DOHH2 (cell line): ENCODE results near the gene MOB4.

Experiments
- H3F3A ChIP-seq: fragments of 200-600 bp; sonication (generic), shearing (Covaris generic); 2 replicates; pipeline ENCODE4 v1.6.0; 2016; ENCODE audit warnings: antibody characterized with exemption, mild to moderate bottlenecking; ENCODE audit not compliant: control insufficient read depth, insufficient read depth
- H3K27ac ChIP-seq: fragments of 200-600 bp; sonication (generic); 2 replicates; pipeline ENCODE4 v1.5.1; 2014; ENCODE audit warnings: low read depth, mild to moderate bottlenecking, low read length, moderate library complexity
- H3K27me3 ChIP-seq: fragments of 200-600 bp; sonication (generic); 2 replicates; pipeline ENCODE4 v1.6.1; 2014; ENCODE audit warnings: mild to moderate bottlenecking, low read length, mixed read lengths; ENCODE audit not compliant: control insufficient read depth
- H3K36me3 ChIP-seq: fragments of 200-600 bp; sonication (generic); 2 replicates; pipeline ENCODE4 v1.6.1; 2014; ENCODE audit warnings: mild to moderate bottlenecking, low read length, moderate library complexity, mixed read lengths; ENCODE audit not compliant: control insufficient read depth
- H3K4me1 ChIP-seq: fragments of 200-600 bp; sonication (generic); 2 replicates; pipeline ENCODE4 v1.6.1; 2014; ENCODE audit warnings: mild to moderate bottlenecking, low read length, mixed read lengths; ENCODE audit not compliant: control insufficient read depth
- H3K4me2 ChIP-seq: fragments of 200-600 bp; sonication (generic); 2 replicates; pipeline ENCODE4 v1.6.0; 2014; ENCODE audit warnings: mild to moderate bottlenecking, low read length, moderate library complexity
- H3K4me3 ChIP-seq: fragments of 200-600 bp; sonication (generic); 2 replicates; pipeline ENCODE4 v1.5.1; 2014; ENCODE audit warnings: mild to moderate bottlenecking, low read length, mixed read lengths
- H3K79me2 ChIP-seq: fragments of 200-600 bp; sonication (generic); 2 replicates; pipeline ENCODE4 v1.6.1; 2014; ENCODE audit warnings: mild to moderate bottlenecking, low read length, mixed read lengths; ENCODE audit not compliant: control insufficient read depth
- H3K9me2 ChIP-seq: fragments of 200-600 bp; sonication (generic); replicated peaks from 2 replicates; pipeline ENCODE4 v1.6.1; 2014; ENCODE audit warnings: mild to moderate bottlenecking, low read length, mixed read lengths; ENCODE audit not compliant: control insufficient read depth
- H3K9me3 ChIP-seq: fragments of 200-600 bp; sonication (generic); 2 replicates; pipeline ENCODE4 v1.6.1; 2014; ENCODE audit warnings: antibody characterized with exemption, low read length, mixed read lengths; ENCODE audit not compliant: control insufficient read depth, insufficient read depth
- H4K20me1 ChIP-seq: fragments of 200-600 bp; sonication (generic); 2 replicates; pipeline ENCODE4 v1.6.0; 2014; ENCODE audit warnings: low read depth, mild to moderate bottlenecking, antibody characterized with exemption, low read length, moderate library complexity; ENCODE audit not compliant: control insufficient read depth, insufficient read depth
- EZH2phosphoT487 ChIP-seq: fragments of 200-600 bp; sonication (generic); IDR thresholded peaks from 2 replicates; pipeline ENCODE4 v1.6.1; 2017; ENCODE audit warnings: borderline replicate concordance, mild to moderate bottlenecking, antibody characterized with exemption, low read length, moderate library complexity, mixed read lengths

MOB4 gene

GRCh38 chr2:197601726-197602125, 85.9 kb downstream of the MOB4 start:
- Histone ChIP-seq H3K9me2 (no peaks in the 10 kb centered on the region), H3K36me3 (no peaks in the 10 kb centered on the region), H4K20me1 (no peaks in the 10 kb centered on the region), H3K27me3 (peaks cover 10% of the 10 kb centered on the region), H3K4me1 (no peaks in the 10 kb centered on the region), H3K9me3 (no peaks in the 10 kb centered on the region), H3K79me2 (no peaks in the 10 kb centered on the region), H3K4me3 (no peak overlapping the region), H3K27ac (no peak overlapping the region), H3F3A (no peaks in the 10 kb centered on the region), H3K4me2 (no peak overlapping the region)
- no peak for TF ChIP-seq EZH2phosphoT487
